Gastroesophageal sphincter (tissue), 3 donors: ENCODE data around the gene TEKTIP1.

Source experiments
- EP300 ChIP-seq: sonication (generic); formaldehyde crosslinking; IDR thresholded peaks from one replicate; pipeline ENCODE4 v1.6.1; 2017; ENCODE audit warnings: antibody characterized with exemption, mild to moderate bottlenecking
- POLR2AphosphoS5 ChIP-seq: sonication (generic); formaldehyde crosslinking; IDR thresholded peaks from one replicate; pipeline ENCODE4 v1.6.1; 2017; ENCODE audit warnings: antibody characterized with exemption
- TF ChIP-seq, protein P1 (sequence below), 4 experiments: fragments of 200-600 bp in 2 of 4; fragments of 450-650 bp in 2 of 4; sonication (generic) in 1 of 4; IDR thresholded peaks; one replicate each; pipeline ENCODE4 v1.5.1; 2017 to 2019; ENCODE audit warnings: antibody characterized with exemption in 4 of 4, mild to moderate bottlenecking in 2 of 4, moderate library complexity in 2 of 4

DNA sequence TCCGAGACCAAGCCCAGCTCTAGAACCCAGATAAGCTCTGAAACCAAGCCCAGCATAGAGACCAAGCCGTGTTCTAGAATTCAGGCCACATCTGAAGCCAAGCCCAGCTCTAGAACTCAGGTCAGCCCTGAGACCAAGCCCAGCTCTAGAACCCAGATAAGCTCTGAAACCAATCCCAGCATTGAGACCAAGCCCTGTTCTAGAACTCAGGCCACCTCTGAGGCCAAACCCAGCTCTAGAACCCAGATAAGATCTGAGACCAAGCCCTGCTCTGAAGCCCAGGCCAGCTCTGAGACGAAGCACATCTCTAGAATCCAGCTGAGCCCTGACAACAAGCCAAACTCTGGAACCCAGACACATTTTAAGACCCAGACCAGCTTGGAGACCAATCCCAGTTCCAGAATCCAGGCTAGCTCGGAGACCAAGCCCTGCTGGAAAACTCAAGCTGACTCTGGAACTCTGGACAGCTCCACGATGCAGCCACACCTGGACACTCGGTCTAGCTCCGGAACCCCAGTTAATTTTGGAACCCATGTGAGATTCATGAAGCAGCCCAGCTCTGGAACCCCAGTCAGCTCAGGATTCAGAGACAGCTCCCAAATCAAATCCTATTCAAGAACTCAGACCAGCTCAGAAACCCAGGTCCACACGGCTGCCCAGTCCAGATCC lies 52.2 kb downstream of the TEKTIP1 start:
- no peak for TF ChIP-seq POLR2AphosphoS5
- TF ChIP-seq, protein P1, sequence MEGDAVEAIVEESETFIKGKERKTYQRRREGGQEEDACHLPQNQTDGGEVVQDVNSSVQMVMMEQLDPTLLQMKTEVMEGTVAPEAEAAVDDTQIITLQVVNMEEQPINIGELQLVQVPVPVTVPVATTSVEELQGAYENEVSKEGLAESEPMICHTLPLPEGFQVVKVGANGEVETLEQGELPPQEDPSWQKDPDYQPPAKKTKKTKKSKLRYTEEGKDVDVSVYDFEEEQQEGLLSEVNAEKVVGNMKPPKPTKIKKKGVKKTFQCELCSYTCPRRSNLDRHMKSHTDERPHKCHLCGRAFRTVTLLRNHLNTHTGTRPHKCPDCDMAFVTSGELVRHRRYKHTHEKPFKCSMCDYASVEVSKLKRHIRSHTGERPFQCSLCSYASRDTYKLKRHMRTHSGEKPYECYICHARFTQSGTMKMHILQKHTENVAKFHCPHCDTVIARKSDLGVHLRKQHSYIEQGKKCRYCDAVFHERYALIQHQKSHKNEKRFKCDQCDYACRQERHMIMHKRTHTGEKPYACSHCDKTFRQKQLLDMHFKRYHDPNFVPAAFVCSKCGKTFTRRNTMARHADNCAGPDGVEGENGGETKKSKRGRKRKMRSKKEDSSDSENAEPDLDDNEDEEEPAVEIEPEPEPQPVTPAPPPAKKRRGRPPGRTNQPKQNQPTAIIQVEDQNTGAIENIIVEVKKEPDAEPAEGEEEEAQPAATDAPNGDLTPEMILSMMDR (IDR thresholded peaks at IDR 0.05) = no peak
- TF ChIP-seq EP300 = no peak
